ENCODE data around the gene PHLPP2.

DNA sequence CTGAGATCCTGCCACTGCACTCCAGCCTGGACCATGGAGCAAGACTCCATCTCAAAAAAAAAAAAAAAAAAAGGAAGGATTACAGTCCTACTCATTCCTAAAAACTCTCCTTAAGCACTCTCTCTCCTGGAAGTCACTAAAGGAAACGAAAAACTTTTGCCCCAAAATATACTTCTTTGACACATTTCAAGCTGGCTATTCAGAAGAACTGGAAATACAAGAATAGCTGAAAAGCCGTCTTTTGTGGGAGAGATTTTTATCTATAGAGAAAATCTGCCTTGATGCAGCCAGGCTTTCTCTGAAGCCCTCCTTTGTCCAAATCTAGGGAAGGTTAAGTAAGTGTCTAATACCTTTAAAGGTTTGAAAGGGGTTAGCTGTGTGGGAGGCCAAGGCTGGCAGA is 115.4 kb downstream of the PHLPP2 start:
- TF ChIP-seq, protein P1, sequence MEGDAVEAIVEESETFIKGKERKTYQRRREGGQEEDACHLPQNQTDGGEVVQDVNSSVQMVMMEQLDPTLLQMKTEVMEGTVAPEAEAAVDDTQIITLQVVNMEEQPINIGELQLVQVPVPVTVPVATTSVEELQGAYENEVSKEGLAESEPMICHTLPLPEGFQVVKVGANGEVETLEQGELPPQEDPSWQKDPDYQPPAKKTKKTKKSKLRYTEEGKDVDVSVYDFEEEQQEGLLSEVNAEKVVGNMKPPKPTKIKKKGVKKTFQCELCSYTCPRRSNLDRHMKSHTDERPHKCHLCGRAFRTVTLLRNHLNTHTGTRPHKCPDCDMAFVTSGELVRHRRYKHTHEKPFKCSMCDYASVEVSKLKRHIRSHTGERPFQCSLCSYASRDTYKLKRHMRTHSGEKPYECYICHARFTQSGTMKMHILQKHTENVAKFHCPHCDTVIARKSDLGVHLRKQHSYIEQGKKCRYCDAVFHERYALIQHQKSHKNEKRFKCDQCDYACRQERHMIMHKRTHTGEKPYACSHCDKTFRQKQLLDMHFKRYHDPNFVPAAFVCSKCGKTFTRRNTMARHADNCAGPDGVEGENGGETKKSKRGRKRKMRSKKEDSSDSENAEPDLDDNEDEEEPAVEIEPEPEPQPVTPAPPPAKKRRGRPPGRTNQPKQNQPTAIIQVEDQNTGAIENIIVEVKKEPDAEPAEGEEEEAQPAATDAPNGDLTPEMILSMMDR (IDR thresholded peaks at IDR 0.05) = no peak
- TF ChIP-seq POLR2A (IDR thresholded peaks at IDR 0.05) = no peak

Data from gastroesophageal sphincter (tissue), 3 donors.